ENCODE results near the gene WIPF1.

The WIPF1 gene

GRCh38 chr2:174597009-174597344, 627 bp downstream of the WIPF1 start:
- Histone ChIP-seq H3K27ac (peak overlapping the region; percentile 95), H3K27me3 (no peaks in the 10 kb centered on the region), H3K4me1 (ENCODE audit: control insufficient read depth in 1 of 2, insufficient read depth in 1 of 2, low read depth in 1 of 2, low read length in 1 of 2) (peaks cover 57 to 86% of the 10 kb centered on the region in 2 experiments), H3K4me3 (ENCODE audit: low read depth in 1 of 2, low read length in 1 of 2) (peak overlapping the region; percentile 69), H3K36me3 (peaks cover 17% of the 10 kb centered on the region), H3K9me3 (no peaks in the 10 kb centered on the region)
- no peak for TF ChIP-seq CTCF (IDR thresholded peaks at IDR 0.05)

- no peak for TF ChIP-seq CTCF (IDR thresholded peaks at IDR 0.05)
- no peaks in the 10 kb centered on the region for H3K27me3 ChIP-seq
- peaks cover 12% of the 10 kb centered on the region for H3K36me3 ChIP-seq
- peak overlapping the region; percentile 69 for H3K4me3 ChIP-seq (ENCODE audit: low read depth in 1 of 2, low read length in 1 of 2)
- H3K9me3 ChIP-seq, result no peaks in the 10 kb centered on the region
- H3K27ac ChIP-seq, result peak overlapping the region; percentile 95
- peaks cover 68 to 96% of the 10 kb centered on the region in 2 experiments for H3K4me1 ChIP-seq (ENCODE audit: control insufficient read depth in 1 of 2, insufficient read depth in 1 of 2, low read depth in 1 of 2, low read length in 1 of 2)
Observed at GRCh38 chr2:174595891-174596397, 1.7 kb downstream of the WIPF1 start.

- Histone ChIP-seq H3K36me3 (peaks cover 11% of the 10 kb centered on the region), H3K4me3 (ENCODE audit: low read depth in 1 of 2, low read length in 1 of 2) (peak overlapping the region; percentile 69), H3K27me3 (no peaks in the 10 kb centered on the region), H3K4me1 (ENCODE audit: control insufficient read depth in 1 of 2, insufficient read depth in 1 of 2, low read depth in 1 of 2, low read length in 1 of 2) (peaks cover 70 to 99% of the 10 kb centered on the region in 2 experiments), H3K27ac (peak overlapping the region; percentile 95), H3K9me3 (no peaks in the 10 kb centered on the region)
- TF ChIP-seq CTCF (IDR thresholded peaks at IDR 0.05), result no peak
Observed at GRCh38 chr2:174595116-174595809, 2.3 kb downstream of the WIPF1 start.

GRCh38 chr2:174594456-174594855, 3.1 kb downstream of the WIPF1 start:
- Histone ChIP-seq H3K4me3 (ENCODE audit: low read depth in 1 of 2, low read length in 1 of 2) (peak overlapping the region; percentile 69), H3K36me3 (peaks cover 13% of the 10 kb centered on the region), H3K27ac (peak overlapping the region; percentile 95), H3K27me3 (no peaks in the 10 kb centered on the region), H3K9me3 (no peaks in the 10 kb centered on the region), H3K4me1 (ENCODE audit: control insufficient read depth in 1 of 2, insufficient read depth in 1 of 2, low read depth in 1 of 2, low read length in 1 of 2) (peaks cover 70 to 97% of the 10 kb centered on the region in 2 experiments)
- no peak for TF ChIP-seq CTCF (IDR thresholded peaks at IDR 0.05)

GRCh38 chr2:174593574-174594203, 3.9 kb downstream of the WIPF1 start:
- Histone ChIP-seq H3K27me3 (no peaks in the 10 kb centered on the region), H3K27ac (peak overlapping the region; percentile 95), H3K36me3 (peaks cover 20% of the 10 kb centered on the region), H3K9me3 (no peaks in the 10 kb centered on the region), H3K4me3 (ENCODE audit: low read depth in 1 of 2, low read length in 1 of 2) (peak overlapping the region; percentile 69), H3K4me1 (ENCODE audit: control insufficient read depth in 1 of 2, insufficient read depth in 1 of 2, low read depth in 1 of 2, low read length in 1 of 2) (peaks cover 70 to 94% of the 10 kb centered on the region in 2 experiments)
- TF ChIP-seq CTCF (IDR thresholded peaks at IDR 0.05), result no peak
